Coronary artery (tissue), 2 donors: ENCODE results near the gene ANKRD49.
A peak's percentile ranks its signal among the peaks of the same experiment; 100 is the strongest.
"Not testable (repeated sequence)": the region's sequence is repeated elsewhere in the genome, so short reads cannot be mapped to it uniquely, and the experiment has no call there.

Experiments
- DNase-seq: peaks from one replicate; pipeline ENCODE4 v3.0.0-alpha.2; 2017; ENCODE audit warnings: low spot score
- H3K27ac ChIP-seq, 2 donors: fragments of 200-600 bp; sonication (generic); one replicate each; pipeline ENCODE4 v1.5.1; 2016 to 2019
- H3K4me3 ChIP-seq: fragments of 200-600 bp; sonication (generic); 2 replicates; pipeline ENCODE4 v1.5.1; 2016; ENCODE audit warnings: mild to moderate bottlenecking, moderate library complexity
- CTCF ChIP-seq: fragments of 200-600 bp; sonication (generic); IDR thresholded peaks from one replicate; pipeline ENCODE4 v1.5.1; 2019; ENCODE audit warnings: antibody characterized with exemption

The ANKRD49 gene

GRCh38 chr11:94504689-94505293 lies 11.0 kb downstream of the ANKRD49 start:
- H3K4me3 ChIP-seq: no peak overlapping the region
- no peak for DNase-seq
- TF ChIP-seq CTCF: no peak

GRCh38 chr11:94506513-94506912 lies 12.7 kb downstream of the ANKRD49 start:
- not testable (repeated sequence) for DNase-seq, H3K4me3 ChIP-seq, H3K27ac ChIP-seq

More at GRCh38 chr11:94504689-94505293, 11.0 kb downstream of the ANKRD49 start:
- no peak overlapping the region for H3K27ac ChIP-seq

GRCh38 chr11:94507485-94507884 lies 13.7 kb downstream of the ANKRD49 start:
- no peak overlapping the region for H3K4me3 ChIP-seq
- DNase-seq: no peak
- TF ChIP-seq CTCF: no peak
- no peak overlapping the region for H3K27ac ChIP-seq

DNA sequence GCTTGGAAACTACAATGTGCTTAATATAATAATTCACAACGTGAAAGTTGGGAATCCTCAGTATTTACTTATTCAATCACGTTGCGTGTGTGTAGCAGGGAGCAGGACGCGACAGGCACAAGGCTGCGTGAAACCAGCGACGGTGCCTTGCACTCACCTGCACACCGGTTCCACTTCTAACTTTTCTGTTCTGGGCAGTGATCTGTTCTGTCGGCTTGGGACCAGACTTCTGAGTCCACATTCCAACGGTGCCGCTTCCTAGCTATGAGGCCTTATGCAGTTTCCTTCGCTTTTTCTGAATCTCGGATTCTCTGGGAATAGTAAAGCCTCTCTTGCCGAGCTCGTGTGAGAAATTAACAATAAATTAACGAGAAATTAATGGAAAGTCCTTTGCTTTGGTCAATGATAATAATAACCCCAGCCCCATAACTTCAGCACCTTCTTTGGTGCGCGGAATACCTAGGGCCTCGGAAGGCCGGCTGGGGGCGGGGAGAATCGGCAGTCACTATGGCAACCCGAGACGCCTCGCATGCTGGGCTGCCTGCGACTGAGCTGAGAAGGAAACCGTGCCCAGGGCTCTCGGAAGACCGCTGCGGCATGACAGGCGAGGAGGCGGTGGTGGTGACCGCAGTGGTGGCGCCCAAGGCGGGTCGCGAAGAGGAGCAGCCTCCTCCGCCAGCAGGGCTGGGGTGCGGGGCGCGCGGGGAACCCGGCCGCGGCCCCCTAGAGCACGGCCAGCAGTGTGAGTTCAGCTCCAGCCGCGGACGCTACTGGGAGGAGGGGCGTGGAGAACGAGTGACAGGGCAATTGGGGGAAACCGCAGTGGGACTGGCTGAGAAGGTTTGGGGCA lies 18.4 kb downstream of the ANKRD49 start, which contains the start of gene C11orf97:
Gene C11orf97, plus strand, starts transcription at position 530 of the 850 bp plus-strand sequence. Its CDS starts 68 bp downstream, at position 598.
- Histone ChIP-seq H3K27ac (no peak within 1 kb of the TSS), H3K4me3 (peak within 1 kb of the TSS; percentile 73)
- TF ChIP-seq CTCF: no peak
- no peak for DNase-seq

GRCh38 chr11:94513091-94513490 lies 19.3 kb downstream of the ANKRD49 start:
- Histone ChIP-seq H3K27ac (no peak overlapping the region), H3K4me3 (no peak overlapping the region)
- no peak for TF ChIP-seq CTCF
- DNase-seq: no peak

DNA sequence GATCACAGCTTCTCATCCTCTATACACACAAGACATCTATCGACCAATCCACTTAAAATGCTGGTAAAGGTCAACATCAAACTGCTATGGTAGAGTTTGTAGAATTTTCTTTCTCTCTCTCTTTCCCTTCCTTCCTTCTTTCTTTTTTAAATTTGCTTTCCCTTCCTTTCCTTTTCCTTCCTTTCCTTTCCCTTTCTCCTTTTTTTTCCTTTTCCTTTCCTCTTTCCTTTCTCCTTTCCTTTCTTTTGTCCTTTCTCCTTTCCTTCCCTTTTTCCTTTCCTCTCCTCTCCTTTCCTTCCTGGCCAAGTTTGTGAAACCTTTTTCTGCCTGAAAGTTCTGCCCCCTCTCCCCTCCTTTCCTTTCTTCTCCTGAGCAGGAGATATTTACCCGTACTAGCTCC lies 21.6 kb downstream of the ANKRD49 start:
- Histone ChIP-seq H3K27ac (no peak overlapping the region), H3K4me3 (no peak overlapping the region)
- TF ChIP-seq CTCF: no peak
- DNase-seq: no peak

GRCh38 chr11:94516725-94517124 lies 22.9 kb downstream of the ANKRD49 start:
- no peak for TF ChIP-seq CTCF
- Histone ChIP-seq H3K4me3 (no peak overlapping the region), H3K27ac (no peak overlapping the region)
- DNase-seq: no peak
